ENCODE results near the gene LLGL2. TPM values are rescaled to one million over a fixed set of nuclear protein-coding genes. Genes with fewer than 3 reads are reported as not detected.
"Not testable (repeated sequence)": the region's sequence is repeated elsewhere in the genome, so short reads cannot be mapped to it uniquely, and the experiment has no call there.

The LLGL2 gene
- total RNA-seq, 2 donors from 2014 or later = 113 to 251 TPM

- WGBS, 2 donors = 73 to 81% methylated on average over 4 to 8 of the region's 8 CpGs
- H3K27me3 ChIP-seq = no peaks in the 10 kb centered on the region
- H3K27ac ChIP-seq = no peak overlapping the region
- DNase-seq = no peak
- no peak for TF ChIP-seq POLR2A (IDR thresholded peaks at IDR 0.05)
- no peak for TF ChIP-seq CTCF (IDR thresholded peaks at IDR 0.05)
- ATAC-seq = no peak
- no peaks in the 10 kb centered on the region for H3K9me3 ChIP-seq
- intact Hi-C loops (cut with DNase I) = loop anchor here (5.0 kb wide), 1 partner anchor 163 kb away; no protein-coding TSS in a partner anchor
- no peak overlapping the region for H3K4me3 ChIP-seq
- no peaks in the 10 kb centered on the region for H3K36me3 ChIP-seq (replicated peaks in 1 of 2; ENCODE audit: insufficient read depth in 1 of 2, low read depth in 2 of 2)
- peaks cover 25% of the 10 kb centered on the region for H3K4me1 ChIP-seq
Measured at GRCh38 chr17:75590314-75590761, 64.8 kb downstream of the LLGL2 start.

GRCh38 chr17:75590849-75591721, 65.6 kb downstream of the LLGL2 start:
- no peaks in the 10 kb centered on the region for H3K27me3 ChIP-seq
- H3K27ac ChIP-seq = no peak overlapping the region
- H3K4me1 ChIP-seq = peaks cover 25% of the 10 kb centered on the region
- no peak for ATAC-seq
- intact Hi-C loops (cut with DNase I) = loop anchor here (5.0 kb wide), 1 partner anchor 164 kb away; no protein-coding TSS in a partner anchor
- no peaks in the 10 kb centered on the region for H3K9me3 ChIP-seq
- no peak for DNase-seq
- 75 to 79% methylated on average over 5 to 12 of the region's 12 CpGs for WGBS, 2 donors
- no peak overlapping the region for H3K4me3 ChIP-seq
- H3K36me3 ChIP-seq (replicated peaks in 1 of 2; ENCODE audit: insufficient read depth in 1 of 2, low read depth in 2 of 2) = no peaks in the 10 kb centered on the region
- TF ChIP-seq CTCF (IDR thresholded peaks at IDR 0.05) (no peak), POLR2A (IDR thresholded peaks at IDR 0.05) (no peak)

- ATAC-seq (no peak), DNase-seq (no peak)
- Histone ChIP-seq H3K9me3 (no peaks in the 10 kb centered on the region), H3K27ac (no peak overlapping the region), H3K36me3 (replicated peaks in 1 of 2; ENCODE audit: insufficient read depth in 1 of 2, low read depth in 2 of 2) (no peaks in the 10 kb centered on the region), H3K27me3 (no peaks in the 10 kb centered on the region), H3K4me1 (peaks cover 25% of the 10 kb centered on the region), H3K4me3 (no peak overlapping the region)
- intact Hi-C loops (cut with DNase I) = loop anchor here (5.0 kb wide), 1 partner anchor 165 kb away; no protein-coding TSS in a partner anchor
- 83% methylated on average over 7 of the region's 7 CpGs; no CpG with 5 or more reads in 1 of the 2 donors for WGBS, 2 donors
- TF ChIP-seq POLR2A (IDR thresholded peaks at IDR 0.05) (no peak), CTCF (IDR thresholded peaks at IDR 0.05) (peak in 1 of 7 experiments; percentile 4)
Measured at GRCh38 chr17:75591722-75592302, 66.3 kb downstream of the LLGL2 start.

- no peaks in the 10 kb centered on the region for H3K36me3 ChIP-seq (replicated peaks in 1 of 2; ENCODE audit: insufficient read depth in 1 of 2, low read depth in 2 of 2)
- 87 to 91% methylated on average over 5 to 14 of the region's 17 CpGs for WGBS, 2 donors
- intact Hi-C loops (cut with DNase I) = loop anchor here (5.0 kb wide), 1 partner anchor 165 kb away; no protein-coding TSS in a partner anchor
Measured at GRCh38 chr17:75592348-75593020, 67.0 kb downstream of the LLGL2 start.

GRCh38 chr17:75593430-75593829, 67.9 kb downstream of the LLGL2 start:
- WGBS, 2 donors = 80 to 86% methylated on average over 9 of the region's 9 CpGs
- DNase-seq = not testable (repeated sequence)

More at GRCh38 chr17:75592348-75593020, 67.0 kb downstream of the LLGL2 start:
- no peak overlapping the region for H3K27ac ChIP-seq
- H3K9me3 ChIP-seq = no peaks in the 10 kb centered on the region
- TF ChIP-seq CTCF (IDR thresholded peaks at IDR 0.05) = no peak
- TF ChIP-seq POLR2A (IDR thresholded peaks at IDR 0.05) = no peak
- H3K4me1 ChIP-seq = peaks cover 25% of the 10 kb centered on the region
- H3K27me3 ChIP-seq = no peaks in the 10 kb centered on the region
- no peak for DNase-seq
- ATAC-seq = no peak
- H3K4me3 ChIP-seq = no peak overlapping the region

More at GRCh38 chr17:75593430-75593829, 67.9 kb downstream of the LLGL2 start:
- peaks cover 16% of the 10 kb centered on the region for H3K4me1 ChIP-seq
- not testable (repeated sequence) for H3K36me3 ChIP-seq (replicated peaks in 1 of 2; ENCODE audit: insufficient read depth in 1 of 2, low read depth in 2 of 2); H3K27ac ChIP-seq; H3K9me3 ChIP-seq; H3K27me3 ChIP-seq; ATAC-seq; H3K4me3 ChIP-seq
- intact Hi-C loops (cut with DNase I) = loop anchor here (5.0 kb wide), 1 partner anchor 166 kb away; no protein-coding TSS in a partner anchor
